WTC11 (cell line): ENCODE results near the gene PADI1. TPM values are rescaled to one million over a fixed set of nuclear protein-coding genes. Genes with fewer than 3 reads are reported as not detected.

Source experiments
- ATAC-seq: fragments of 200-7000 bp; cut with Tn5 transposase; 2 replicates; pipeline ENCODE4 v1.10.0; 2021; ENCODE audit warnings: mild to moderate bottlenecking, moderate library complexity
- CTCF ChIA-PET: fragments of 300-600 bp; sonication (Branson Sonifier 250); formaldehyde crosslinking; loops from one replicate; lab custom pipeline; 2021; ENCODE audit warnings: antibody characterized with exemption; lab: Charles Lee
- POLR2A ChIA-PET: fragments of 350-600 bp; sonication (Branson Sonifier 250); formaldehyde crosslinking; loops from one replicate; lab custom pipeline; 2021; ENCODE audit warnings: antibody characterized with exemption; lab: Charles Lee
- DNase-seq: peaks from one replicate; pipeline ENCODE4 v3.0.0; 2021; ENCODE audit warnings: low spot score
- H3K27ac Mint-ChIP-seq: 2 replicates; pipeline ENCODE4 v1.8.0; 2021; ENCODE audit warnings: mixed read lengths
- H3K27me3 Mint-ChIP-seq: 2 replicates; pipeline ENCODE4 v1.8.0; 2021; ENCODE audit warnings: low read depth, mild to moderate bottlenecking, moderate library complexity, mixed read lengths
- H3K36me3 Mint-ChIP-seq: 2 replicates; pipeline ENCODE4 v1.8.0; 2021; ENCODE audit warnings: mixed read lengths
- H3K4me1 Mint-ChIP-seq: 2 replicates; pipeline ENCODE4 v1.8.0; 2022; ENCODE audit warnings: mixed read lengths
- H3K4me3 Mint-ChIP-seq: 2 replicates; pipeline ENCODE4 v1.8.0; 2021; ENCODE audit warnings: mild to moderate bottlenecking, moderate library complexity, mixed read lengths
- H3K9me3 Mint-ChIP-seq: 2 replicates; pipeline ENCODE4 v1.8.0; 2021; ENCODE audit warnings: mixed read lengths
- CREM ChIP-seq: sonication (generic); formaldehyde crosslinking; IDR thresholded peaks from 2 replicates; pipeline ENCODE4 v1.8.1; 2022; ENCODE audit warnings: mild to moderate bottlenecking, missing genetic modification reagents, moderate library complexity
- ELF4 ChIP-seq: sonication (generic); formaldehyde crosslinking; IDR thresholded peaks from 2 replicates; pipeline ENCODE4 v1.8.1; 2022; ENCODE audit warnings: low read depth, mild to moderate bottlenecking, moderate library complexity, missing genetic modification reagents
- EMX1 ChIP-seq: fragments of 250-450 bp; sonication (Bioruptor Pico); IDR thresholded peaks from 2 replicates; pipeline ENCODE4 v1.8.0; 2021; ENCODE audit warnings: mild to moderate bottlenecking
- HMGA2 ChIP-seq: fragments of 250-450 bp; sonication (Bioruptor Pico); IDR thresholded peaks from 2 replicates; pipeline ENCODE4 v1.4.0; 2021; ENCODE audit warnings: mild to moderate bottlenecking, moderate library complexity
- NR1H2 ChIP-seq: sonication (generic); formaldehyde crosslinking; IDR thresholded peaks from 2 replicates; pipeline ENCODE4 v1.9.0; 2021; ENCODE audit warnings: mild to moderate bottlenecking, moderate library complexity, missing genetic modification reagents
- NR3C1 ChIP-seq: sonication (generic); formaldehyde crosslinking; conservative IDR thresholded peaks from 2 replicates; pipeline ENCODE4 v1.8.1; 2023; ENCODE audit warnings: low read depth, mild to moderate bottlenecking, missing genetic modification reagents
- SMAD3 ChIP-seq: sonication (generic); formaldehyde crosslinking; IDR thresholded peaks from 2 replicates; pipeline ENCODE4 v1.8.0; 2022; ENCODE audit warnings: missing genetic modification reagents, mild to moderate bottlenecking, borderline replicate concordance
- SP1 ChIP-seq: sonication (generic); formaldehyde crosslinking; conservative IDR thresholded peaks from 2 replicates; pipeline ENCODE4 v1.8.1; 2022; ENCODE audit warnings: missing genetic modification reagents
- TCF7 ChIP-seq: sonication (generic); formaldehyde crosslinking; IDR thresholded peaks from 2 replicates; pipeline ENCODE4 v1.8.0; 2022; ENCODE audit warnings: mild to moderate bottlenecking, low read depth, missing genetic modification reagents, moderate library complexity
- TEAD1 ChIP-seq: sonication (generic); formaldehyde crosslinking; IDR thresholded peaks from 2 replicates; pipeline ENCODE4 v1.8.0; 2022; ENCODE audit warnings: mild to moderate bottlenecking, missing genetic modification reagents
- ZBTB21 ChIP-seq: sonication (generic); formaldehyde crosslinking; IDR thresholded peaks from 2 replicates; pipeline ENCODE4 v1.8.1; 2023; ENCODE audit warnings: mild to moderate bottlenecking, missing genetic modification reagents, borderline replicate concordance
- ZNF138 ChIP-seq: sonication (generic); formaldehyde crosslinking; conservative IDR thresholded peaks from 2 replicates; pipeline ENCODE4 v1.8.1; 2022; ENCODE audit warnings: mild to moderate bottlenecking, moderate library complexity, missing genetic modification reagents
- ZNF423 ChIP-seq: fragments of 250-450 bp; sonication (Bioruptor Pico); IDR thresholded peaks from 2 replicates; pipeline ENCODE4 v2.1.2; 2022; ENCODE audit warnings: mild to moderate bottlenecking, moderate library complexity
- total RNA-seq: library from RNA; stranded (reverse); gene quantifications from 3 replicates; pipeline ENCODE4 v1.2.3, GENCODE V29; 2021
- TF ChIP-seq, protein P1 (sequence below): fragments of 250-450 bp; sonication (Bioruptor Pico); IDR thresholded peaks from 2 replicates; pipeline ENCODE4 v1.9.0; 2021; ENCODE audit warnings: mild to moderate bottlenecking
- TF ChIP-seq, protein P2 (sequence below): sonication (generic); formaldehyde crosslinking; IDR thresholded peaks from 2 replicates; pipeline ENCODE4 v1.8.1; 2023; ENCODE audit warnings: mild to moderate bottlenecking, missing genetic modification reagents, borderline replicate concordance
- TF ChIP-seq, protein P3 (sequence below): sonication (generic); formaldehyde crosslinking; IDR thresholded peaks from 2 replicates; pipeline ENCODE4 v1.8.0; 2022; ENCODE audit warnings: mild to moderate bottlenecking, missing genetic modification reagents
- TF ChIP-seq, protein P4 (sequence below): sonication (generic); formaldehyde crosslinking; IDR thresholded peaks from 2 replicates; pipeline ENCODE4 v1.8.1; 2023; ENCODE audit warnings: mild to moderate bottlenecking, moderate library complexity, missing genetic modification reagents
- TF ChIP-seq, protein P5 (sequence below): sonication (generic); formaldehyde crosslinking; IDR thresholded peaks from 2 replicates; pipeline ENCODE4 v1.8.1; 2022; ENCODE audit warnings: low read depth, missing genetic modification reagents, borderline replicate concordance

PADI1 gene
- total RNA-seq, 1 experiment from 2014 or later, result 0.15 TPM

DNA sequence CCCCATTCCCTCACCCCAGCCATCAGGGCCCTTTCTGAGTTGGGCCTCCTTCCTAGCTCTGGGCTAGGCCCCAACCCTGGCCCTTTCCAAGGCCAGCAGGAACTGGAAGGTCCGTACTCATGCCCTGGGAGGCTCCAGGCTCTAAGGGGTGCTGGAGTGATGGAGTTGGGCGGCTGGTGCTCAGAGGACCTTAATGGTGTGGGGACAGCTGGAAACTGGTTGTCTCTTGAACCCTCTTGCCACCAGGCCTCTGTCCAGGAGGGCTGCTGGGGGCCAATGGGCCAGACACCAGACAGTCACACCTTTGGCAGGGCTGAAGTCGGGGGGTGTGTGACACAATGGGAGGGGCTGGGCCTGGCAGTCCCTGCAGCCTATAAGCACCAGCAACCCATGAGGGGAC lies 9.2 kb upstream of the PADI1 start:
- H3K9me3 Mint-ChIP-seq, result no peaks in the 10 kb centered on the region
- no peaks in the 10 kb centered on the region for H3K36me3 Mint-ChIP-seq
- no peak for ATAC-seq
- TF ChIP-seq, protein P1, sequence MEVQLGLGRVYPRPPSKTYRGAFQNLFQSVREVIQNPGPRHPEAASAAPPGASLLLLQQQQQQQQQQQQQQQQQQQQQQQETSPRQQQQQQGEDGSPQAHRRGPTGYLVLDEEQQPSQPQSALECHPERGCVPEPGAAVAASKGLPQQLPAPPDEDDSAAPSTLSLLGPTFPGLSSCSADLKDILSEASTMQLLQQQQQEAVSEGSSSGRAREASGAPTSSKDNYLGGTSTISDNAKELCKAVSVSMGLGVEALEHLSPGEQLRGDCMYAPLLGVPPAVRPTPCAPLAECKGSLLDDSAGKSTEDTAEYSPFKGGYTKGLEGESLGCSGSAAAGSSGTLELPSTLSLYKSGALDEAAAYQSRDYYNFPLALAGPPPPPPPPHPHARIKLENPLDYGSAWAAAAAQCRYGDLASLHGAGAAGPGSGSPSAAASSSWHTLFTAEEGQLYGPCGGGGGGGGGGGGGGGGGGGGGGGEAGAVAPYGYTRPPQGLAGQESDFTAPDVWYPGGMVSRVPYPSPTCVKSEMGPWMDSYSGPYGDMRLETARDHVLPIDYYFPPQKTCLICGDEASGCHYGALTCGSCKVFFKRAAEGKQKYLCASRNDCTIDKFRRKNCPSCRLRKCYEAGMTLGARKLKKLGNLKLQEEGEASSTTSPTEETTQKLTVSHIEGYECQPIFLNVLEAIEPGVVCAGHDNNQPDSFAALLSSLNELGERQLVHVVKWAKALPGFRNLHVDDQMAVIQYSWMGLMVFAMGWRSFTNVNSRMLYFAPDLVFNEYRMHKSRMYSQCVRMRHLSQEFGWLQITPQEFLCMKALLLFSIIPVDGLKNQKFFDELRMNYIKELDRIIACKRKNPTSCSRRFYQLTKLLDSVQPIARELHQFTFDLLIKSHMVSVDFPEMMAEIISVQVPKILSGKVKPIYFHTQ (CRISPR knock-in tag), result no peak
- TF ChIP-seq TCF7 (no peak), NR3C1 (no peak), ZBTB21 (CRISPR knock-in tag) (no peak), SP1 (CRISPR knock-in tag) (no peak), ELF4 (CRISPR knock-in tag) (no peak), HMGA2 (CRISPR knock-in tag) (no peak), CREM (no peak), NR1H2 (CRISPR knock-in tag) (no peak), SMAD3 (CRISPR knock-in tag) (no peak), TEAD1 (CRISPR knock-in tag) (no peak), ZNF423 (CRISPR knock-in tag) (no peak)
- TF ChIP-seq, protein P2, sequence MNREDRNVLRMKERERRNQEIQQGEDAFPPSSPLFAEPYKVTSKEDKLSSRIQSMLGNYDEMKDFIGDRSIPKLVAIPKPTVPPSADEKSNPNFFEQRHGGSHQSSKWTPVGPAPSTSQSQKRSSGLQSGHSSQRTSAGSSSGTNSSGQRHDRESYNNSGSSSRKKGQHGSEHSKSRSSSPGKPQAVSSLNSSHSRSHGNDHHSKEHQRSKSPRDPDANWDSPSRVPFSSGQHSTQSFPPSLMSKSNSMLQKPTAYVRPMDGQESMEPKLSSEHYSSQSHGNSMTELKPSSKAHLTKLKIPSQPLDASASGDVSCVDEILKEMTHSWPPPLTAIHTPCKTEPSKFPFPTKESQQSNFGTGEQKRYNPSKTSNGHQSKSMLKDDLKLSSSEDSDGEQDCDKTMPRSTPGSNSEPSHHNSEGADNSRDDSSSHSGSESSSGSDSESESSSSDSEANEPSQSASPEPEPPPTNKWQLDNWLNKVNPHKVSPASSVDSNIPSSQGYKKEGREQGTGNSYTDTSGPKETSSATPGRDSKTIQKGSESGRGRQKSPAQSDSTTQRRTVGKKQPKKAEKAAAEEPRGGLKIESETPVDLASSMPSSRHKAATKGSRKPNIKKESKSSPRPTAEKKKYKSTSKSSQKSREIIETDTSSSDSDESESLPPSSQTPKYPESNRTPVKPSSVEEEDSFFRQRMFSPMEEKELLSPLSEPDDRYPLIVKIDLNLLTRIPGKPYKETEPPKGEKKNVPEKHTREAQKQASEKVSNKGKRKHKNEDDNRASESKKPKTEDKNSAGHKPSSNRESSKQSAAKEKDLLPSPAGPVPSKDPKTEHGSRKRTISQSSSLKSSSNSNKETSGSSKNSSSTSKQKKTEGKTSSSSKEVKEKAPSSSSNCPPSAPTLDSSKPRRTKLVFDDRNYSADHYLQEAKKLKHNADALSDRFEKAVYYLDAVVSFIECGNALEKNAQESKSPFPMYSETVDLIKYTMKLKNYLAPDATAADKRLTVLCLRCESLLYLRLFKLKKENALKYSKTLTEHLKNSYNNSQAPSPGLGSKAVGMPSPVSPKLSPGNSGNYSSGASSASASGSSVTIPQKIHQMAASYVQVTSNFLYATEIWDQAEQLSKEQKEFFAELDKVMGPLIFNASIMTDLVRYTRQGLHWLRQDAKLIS (CRISPR knock-in tag), result no peak
- TF ChIP-seq, protein P3, sequence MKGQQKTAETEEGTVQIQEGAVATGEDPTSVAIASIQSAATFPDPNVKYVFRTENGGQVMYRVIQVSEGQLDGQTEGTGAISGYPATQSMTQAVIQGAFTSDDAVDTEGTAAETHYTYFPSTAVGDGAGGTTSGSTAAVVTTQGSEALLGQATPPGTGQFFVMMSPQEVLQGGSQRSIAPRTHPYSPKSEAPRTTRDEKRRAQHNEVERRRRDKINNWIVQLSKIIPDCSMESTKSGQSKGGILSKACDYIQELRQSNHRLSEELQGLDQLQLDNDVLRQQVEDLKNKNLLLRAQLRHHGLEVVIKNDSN, result no peak
- TF ChIP-seq, protein P4, sequence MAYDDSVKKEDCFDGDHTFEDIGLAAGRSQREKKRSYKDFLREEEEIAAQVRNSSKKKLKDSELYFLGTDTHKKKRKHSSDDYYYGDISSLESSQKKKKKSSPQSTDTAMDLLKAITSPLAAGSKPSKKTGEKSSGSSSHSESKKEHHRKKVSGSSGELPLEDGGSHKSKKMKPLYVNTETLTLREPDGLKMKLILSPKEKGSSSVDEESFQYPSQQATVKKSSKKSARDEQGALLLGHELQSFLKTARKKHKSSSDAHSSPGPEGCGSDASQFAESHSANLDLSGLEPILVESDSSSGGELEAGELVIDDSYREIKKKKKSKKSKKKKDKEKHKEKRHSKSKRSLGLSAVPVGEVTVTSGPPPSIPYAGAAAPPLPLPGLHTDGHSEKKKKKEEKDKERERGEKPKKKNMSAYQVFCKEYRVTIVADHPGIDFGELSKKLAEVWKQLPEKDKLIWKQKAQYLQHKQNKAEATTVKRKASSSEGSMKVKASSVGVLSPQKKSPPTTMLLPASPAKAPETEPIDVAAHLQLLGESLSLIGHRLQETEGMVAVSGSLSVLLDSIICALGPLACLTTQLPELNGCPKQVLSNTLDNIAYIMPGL, result no peak
- H3K27me3 Mint-ChIP-seq, result peaks cover 6% of the 10 kb centered on the region; the same call in 1 of the 2 replicates
- ChIA-PET POLR2A (no interaction called here), CTCF (no interaction called here)
- no peak for DNase-seq
- 0 out of 2 replicates have a peak, but pooled peaks cover 2% of the 10 kb centered on the region for H3K4me1 Mint-ChIP-seq
- no peak overlapping the region for H3K27ac Mint-ChIP-seq
- no peak overlapping the region for H3K4me3 Mint-ChIP-seq

DNA sequence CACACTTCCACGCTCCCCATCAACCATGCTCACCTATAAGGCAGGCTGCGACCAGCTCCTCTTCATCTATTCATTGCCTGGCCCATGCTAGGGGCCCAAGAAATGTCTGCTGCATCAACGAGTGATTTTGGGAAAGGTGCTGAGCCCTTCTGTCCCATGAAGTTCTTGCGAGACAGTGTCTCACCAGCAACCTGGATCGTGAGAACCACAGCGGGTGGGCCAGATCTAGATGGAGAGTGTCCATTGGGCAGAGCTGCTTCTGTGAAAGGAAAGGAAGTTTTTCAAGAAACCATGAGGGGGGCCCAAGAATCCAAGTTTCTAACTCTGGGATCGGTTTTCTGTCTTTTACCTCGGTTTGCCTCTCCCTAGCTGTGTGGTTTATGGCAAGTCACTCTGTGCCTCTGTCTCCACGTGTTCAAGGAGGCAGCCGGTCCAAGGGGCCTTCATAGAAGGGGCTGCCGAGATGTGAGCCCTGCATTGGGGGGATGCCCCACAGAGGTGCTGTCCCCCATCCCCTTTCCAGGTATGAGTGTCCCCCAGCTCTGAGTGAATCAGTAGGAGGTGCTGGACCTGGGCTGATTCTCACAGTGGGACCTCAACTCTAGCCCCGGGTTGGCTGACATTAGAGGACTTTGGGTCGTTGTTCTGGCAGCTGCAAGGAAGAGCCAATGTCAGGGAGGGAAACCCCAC lies 8.3 kb upstream of the PADI1 start:
- Mint-ChIP-seq H3K4me3 (no peak overlapping the region), H3K4me1 (peaks cover 10% of the 10 kb centered on the region), H3K36me3 (no peaks in the 10 kb centered on the region), H3K9me3 (no peaks in the 10 kb centered on the region), H3K27ac (no peak overlapping the region), H3K27me3 (peaks cover 6% of the 10 kb centered on the region; the same call in 1 of the 2 replicates)
- DNase-seq (no peak), ATAC-seq (no peak)
- TF ChIP-seq SP1 (CRISPR knock-in tag) (no peak), ZNF138 (no peak), EMX1 (CRISPR knock-in tag) (no peak)
- TF ChIP-seq, protein P5, sequence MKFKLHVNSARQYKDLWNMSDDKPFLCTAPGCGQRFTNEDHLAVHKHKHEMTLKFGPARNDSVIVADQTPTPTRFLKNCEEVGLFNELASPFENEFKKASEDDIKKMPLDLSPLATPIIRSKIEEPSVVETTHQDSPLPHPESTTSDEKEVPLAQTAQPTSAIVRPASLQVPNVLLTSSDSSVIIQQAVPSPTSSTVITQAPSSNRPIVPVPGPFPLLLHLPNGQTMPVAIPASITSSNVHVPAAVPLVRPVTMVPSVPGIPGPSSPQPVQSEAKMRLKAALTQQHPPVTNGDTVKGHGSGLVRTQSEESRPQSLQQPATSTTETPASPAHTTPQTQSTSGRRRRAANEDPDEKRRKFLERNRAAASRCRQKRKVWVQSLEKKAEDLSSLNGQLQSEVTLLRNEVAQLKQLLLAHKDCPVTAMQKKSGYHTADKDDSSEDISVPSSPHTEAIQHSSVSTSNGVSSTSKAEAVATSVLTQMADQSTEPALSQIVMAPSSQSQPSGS, result no peak
- POLR2A ChIA-PET, result no interaction called here
- CTCF ChIA-PET, result no interaction called here
